Cortex of kidney (tissue), 1 donor: Measurements from ENCODE around the gene NPBWR2.

Experiments used
- DNase-seq: peaks from one replicate; lab custom pipeline; 2025; lab: John Stamatoyannopoulos, UW

Gene NPBWR2

DNA sequence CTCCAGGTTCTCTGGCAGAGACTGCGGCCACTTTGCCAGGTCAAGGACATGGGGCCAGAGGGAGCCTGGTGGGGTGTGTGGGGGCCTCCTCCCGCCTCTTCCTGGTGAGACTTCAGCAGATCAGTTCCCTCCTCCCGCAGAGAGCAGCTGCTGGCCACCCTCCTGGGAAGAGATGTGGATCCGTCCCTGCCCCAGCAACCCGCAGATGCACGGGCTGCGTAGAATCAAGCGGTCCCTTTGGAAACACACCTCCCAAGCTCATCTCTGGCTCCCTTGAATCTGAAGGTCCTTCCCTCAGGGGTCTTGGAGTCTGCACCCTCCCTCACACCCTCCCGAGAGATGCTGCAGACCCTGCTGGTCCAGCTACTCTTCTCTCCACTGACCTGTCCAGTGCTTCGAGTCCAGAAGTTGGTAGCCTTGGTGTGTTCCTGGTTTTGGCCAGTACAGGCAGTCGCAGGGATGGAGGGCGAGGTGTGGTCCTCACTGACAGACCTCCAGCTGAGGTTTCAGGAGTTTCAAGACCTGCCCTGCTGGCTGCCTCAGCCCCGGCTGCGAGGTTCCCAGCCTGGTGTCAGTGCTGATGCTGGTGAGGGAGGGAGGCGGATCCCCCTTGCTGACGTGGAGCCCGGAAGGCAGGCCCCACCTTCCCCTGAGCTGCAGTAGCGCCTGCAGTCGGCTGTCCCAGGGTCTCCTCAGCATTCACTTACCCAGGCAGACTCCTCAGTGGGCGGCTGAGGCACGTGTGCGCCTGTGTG, at the start of gene NPBWR2:
Gene NPBWR2 (minus strand): TSS at position 585 of the 755 bp plus-strand sequence. CDS start 734 bp downstream, outside the sequence.
- no peak for DNase-seq

- DNase-seq: no peak
Measured at GRCh38 chr20:64156136-64156885, 48.9 kb upstream of the NPBWR2 start.

DNA sequence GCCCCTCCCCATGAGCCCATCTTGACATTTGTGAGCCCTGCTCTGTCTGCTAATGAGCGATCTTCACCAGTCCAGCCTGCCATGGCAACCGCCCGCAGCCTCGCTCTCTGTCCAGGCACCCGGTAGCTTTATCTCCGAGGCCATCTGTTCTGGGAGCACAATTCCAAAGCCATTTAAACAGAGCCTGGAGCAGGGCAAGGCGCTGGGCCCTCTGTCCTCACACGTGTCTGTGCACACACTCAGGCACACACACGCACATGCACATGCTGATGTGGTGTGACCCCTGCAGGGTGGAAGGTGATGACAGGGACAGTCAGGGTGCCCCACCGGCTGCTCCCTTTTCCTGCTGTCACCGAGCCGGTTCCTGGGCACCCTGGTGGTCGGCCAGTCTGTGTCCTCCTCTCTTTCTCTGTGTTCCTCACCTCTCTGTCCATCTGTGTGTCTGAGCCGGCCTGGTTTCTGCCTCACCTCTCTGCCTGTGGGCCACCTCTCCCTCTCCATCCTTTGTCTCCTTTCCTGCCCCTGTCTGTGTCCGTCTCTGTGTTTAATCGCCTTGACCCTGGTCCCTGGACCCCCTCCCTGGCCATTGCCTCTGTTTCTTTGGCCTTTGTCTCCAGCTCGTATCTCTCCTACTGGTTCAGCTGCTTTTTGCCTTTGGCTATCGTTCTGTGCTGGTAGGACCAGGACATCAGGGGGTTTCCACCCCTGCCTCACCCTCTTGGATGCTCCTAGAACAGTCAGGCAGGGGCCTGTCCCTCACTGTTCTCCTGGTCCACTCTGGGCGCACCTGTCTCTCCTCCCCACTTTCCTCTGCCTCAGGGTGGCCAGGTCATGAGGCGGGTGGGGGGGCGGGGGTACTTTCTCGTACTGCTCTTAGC, 48.1 kb upstream of the NPBWR2 start:
- DNase-seq: no peak

- no peak for DNase-seq
Measured at GRCh38 chr20:64154590-64155257, 47.4 kb upstream of the NPBWR2 start.

- no peak for DNase-seq
Measured at GRCh38 chr20:64153861-64154589, 46.7 kb upstream of the NPBWR2 start.

DNA sequence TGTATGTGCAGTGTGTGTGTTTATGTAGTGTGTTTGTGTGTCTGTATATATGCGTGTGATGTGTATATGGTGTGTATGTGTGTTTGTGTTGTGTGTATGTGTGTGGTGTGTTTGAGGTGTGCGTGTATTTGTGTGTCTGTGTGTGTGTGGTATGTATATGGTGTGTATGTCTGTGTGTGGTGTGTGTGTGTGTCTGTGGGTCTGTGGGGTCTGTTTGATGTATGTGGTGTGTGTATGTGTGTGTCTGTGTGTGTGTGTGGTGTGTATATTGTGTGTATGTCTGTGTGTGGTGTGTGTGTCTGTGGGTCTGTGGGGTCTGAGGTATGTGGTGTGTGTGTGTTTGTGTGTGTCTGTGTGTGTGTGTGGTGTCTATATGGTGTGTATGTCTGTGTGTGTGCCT, 46.0 kb upstream of the NPBWR2 start:
- no peak for DNase-seq

DNA sequence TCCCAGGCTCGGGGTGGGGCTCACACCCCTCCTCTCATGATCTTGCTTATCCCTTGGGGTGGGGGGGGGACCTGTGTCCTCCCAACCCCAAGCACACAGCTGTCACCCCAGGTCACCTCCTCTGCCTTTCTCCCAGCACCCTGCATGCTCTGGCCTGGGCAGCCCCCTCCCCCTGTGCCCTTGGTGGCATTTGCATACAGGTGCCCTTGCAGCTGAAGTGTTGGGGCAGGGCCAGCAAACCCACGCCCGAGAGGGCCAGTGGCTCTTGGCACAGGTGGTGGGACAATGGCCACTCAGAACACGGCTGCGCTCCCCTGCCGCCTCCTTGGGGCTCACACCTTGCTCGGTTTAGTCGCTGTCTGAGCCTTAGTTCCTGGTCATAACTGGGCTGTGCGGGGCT, 45.5 kb upstream of the NPBWR2 start:
- no peak for DNase-seq

GRCh38 chr20:64151633-64152530, 44.5 kb upstream of the NPBWR2 start:
- no peak for DNase-seq

DNA sequence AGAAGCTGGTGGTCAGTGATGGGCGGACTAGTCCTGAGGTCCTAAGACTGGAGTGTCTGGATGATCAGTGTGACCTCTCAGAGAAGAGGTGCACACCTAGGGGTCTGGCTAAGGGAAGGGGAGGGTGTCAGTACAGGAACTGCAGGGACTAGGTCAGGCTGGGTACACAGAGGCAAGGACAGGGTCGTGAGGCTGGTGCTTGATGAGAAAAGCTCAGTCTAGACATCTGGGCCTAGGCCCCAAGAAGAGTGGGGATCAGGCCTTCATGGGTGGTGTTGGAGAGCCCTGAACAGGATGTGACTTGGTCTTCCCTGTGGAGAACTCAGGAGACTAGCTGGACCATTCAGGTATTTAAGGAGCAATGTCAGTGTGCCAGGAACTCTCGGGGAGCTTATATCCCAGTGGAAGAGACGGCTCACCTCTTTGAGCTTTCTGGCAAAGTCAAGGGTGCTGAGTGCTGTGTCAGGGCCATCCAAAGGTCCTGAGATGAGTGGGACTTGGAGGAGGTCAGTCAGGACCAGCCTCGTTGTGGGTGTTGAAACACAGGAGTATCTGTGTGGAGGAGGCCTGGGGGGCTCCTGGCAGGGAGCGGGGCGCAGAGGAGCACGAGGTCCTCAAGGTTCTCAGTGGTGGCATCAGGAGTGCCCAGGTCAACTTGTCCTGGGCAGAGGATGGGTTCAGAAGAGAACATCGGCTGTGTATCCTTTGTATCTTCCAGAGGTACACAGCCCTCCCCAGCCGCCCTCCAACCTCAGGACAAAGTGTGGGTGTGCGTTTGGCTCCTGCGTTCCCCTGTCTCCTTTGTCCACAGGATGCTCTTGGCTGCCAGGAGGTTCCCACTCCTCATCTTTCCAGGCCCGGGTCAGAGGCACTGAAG, 43.6 kb upstream of the NPBWR2 start:
- DNase-seq: no peak

DNA sequence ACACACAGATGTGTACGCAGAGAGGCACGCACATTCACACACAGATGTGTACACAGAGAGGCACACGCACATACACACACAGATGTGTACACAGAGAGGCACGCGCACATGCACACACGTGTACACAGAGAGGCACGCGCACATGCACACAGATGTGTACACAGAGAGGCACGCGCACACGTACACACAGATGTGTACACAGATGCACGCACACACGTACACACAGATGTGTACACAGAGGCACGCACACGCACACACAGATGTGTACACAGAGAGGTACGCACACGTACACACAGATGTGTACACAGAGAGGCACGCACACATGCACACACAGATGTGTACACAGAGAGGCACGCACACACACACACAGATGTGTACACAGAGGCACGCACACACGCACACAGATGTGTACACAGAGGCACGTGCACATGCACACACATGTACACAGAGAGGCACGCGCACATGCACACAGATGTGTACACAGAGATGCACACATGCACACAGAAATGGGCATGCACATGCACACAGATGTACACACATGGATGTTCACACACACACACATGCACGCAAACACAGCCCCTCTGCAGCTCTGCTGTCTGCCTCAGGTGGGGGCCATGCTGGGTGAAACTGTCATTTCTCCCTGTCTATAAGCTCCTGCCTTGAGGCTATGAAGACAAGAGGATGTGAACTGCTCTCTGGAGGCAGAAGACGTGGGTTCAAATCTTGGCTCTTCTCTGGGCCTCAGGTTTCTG, 42.6 kb upstream of the NPBWR2 start:
- no peak for DNase-seq

- no peak for DNase-seq
Measured at GRCh38 chr20:64149141-64149540, 41.8 kb upstream of the NPBWR2 start.

DNA sequence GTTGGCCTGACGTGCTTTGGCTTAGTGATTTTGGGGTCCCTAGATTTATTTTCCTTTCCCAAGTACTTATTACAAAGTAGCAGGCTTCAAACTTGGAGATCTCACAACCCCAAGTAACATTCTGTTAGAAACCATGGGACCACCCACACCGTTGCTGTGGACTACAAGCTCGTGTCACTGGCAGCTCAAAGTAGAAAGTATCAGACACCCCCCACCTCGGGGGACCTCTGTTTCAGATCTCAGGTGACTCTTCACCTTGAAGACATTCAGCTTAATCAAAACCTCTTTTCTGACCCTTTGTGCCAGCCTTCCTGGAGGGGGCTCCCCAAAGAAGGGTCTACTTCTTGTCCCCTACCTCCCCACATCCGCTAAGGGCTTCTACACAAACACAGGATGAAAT, 41.2 kb upstream of the NPBWR2 start:
- no peak for DNase-seq

GRCh38 chr20:64146936-64147477, 39.6 kb upstream of the NPBWR2 start:
- no peak for DNase-seq

- DNase-seq: no peak
Measured at GRCh38 chr20:64146301-64146935, 39.1 kb upstream of the NPBWR2 start.

- DNase-seq: no peak
Measured at GRCh38 chr20:64145458-64146300, 38.3 kb upstream of the NPBWR2 start.

DNA sequence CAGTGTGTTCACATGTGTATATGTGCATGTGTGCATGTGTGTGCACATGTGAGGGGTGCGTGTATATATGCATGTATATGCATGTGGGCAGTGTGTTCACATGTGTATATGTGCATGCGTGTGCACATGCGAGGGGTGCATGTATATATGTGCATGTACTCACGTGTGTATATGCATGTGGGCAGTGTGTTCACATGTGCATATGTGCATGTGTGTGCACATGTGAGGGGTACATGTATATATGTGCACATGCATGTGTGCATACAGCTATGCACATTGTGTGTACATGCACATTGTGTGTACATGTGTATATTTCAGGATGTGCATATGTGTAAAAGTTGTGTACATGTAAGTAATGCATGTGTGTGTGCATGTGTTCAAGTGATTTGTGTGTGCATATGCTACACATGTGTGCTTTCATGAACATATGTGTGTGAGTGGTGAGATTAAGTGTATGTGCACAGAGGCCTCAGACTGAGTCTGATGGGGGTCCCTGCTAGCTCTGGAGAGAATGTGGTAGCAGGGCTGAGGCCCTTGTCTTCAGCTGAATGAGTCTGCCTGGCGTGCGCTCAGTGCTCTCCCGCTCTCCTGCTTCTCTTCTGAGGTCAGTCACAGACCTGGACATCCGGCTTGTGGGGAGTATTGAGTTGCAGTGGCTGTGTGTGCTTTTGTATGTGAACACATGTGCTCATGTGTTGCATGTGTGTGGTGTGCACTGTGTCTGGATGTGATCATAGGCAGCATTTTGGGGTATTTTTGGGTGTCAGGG, 37.0 kb upstream of the NPBWR2 start:
- DNase-seq: no peak
